HG02610 (cell line): ENCODE measurements around the gene SLC7A6OS.

Experiments
- ATAC-seq: cut with Tn5 transposase; IDR thresholded peaks from one replicate; pipeline ENCODE4 v1.9.1; 2021; ENCODE audit warnings: mild to moderate bottlenecking, moderate library complexity; ENCODE audit not compliant: unreplicated experiment

Gene SLC7A6OS

GRCh38 chr16:68282064-68282452 is 28.7 kb downstream of the SLC7A6OS start:
- no peak for ATAC-seq

- no peak for ATAC-seq
Measured at GRCh38 chr16:68281368-68282063, 29.2 kb downstream of the SLC7A6OS start.

GRCh38 chr16:68279726-68280558 is 30.8 kb downstream of the SLC7A6OS start:
- no peak for ATAC-seq

- no peak for ATAC-seq
Measured at GRCh38 chr16:68276223-68276622, 34.5 kb downstream of the SLC7A6OS start.

- peak; percentile 87 for ATAC-seq
Measured at GRCh38 chr16:68275611-68276191, 35.0 kb downstream of the SLC7A6OS start.

- ATAC-seq: no peak
Measured at GRCh38 chr16:68274441-68274840, 36.3 kb downstream of the SLC7A6OS start.

GRCh38 chr16:68273896-68274295 is 36.9 kb downstream of the SLC7A6OS start:
- ATAC-seq: no peak

- ATAC-seq: no peak
Measured at GRCh38 chr16:68273459-68273858, 37.3 kb downstream of the SLC7A6OS start.

- ATAC-seq: no peak
Measured at GRCh38 chr16:68272507-68273209, 38.1 kb downstream of the SLC7A6OS start.

GRCh38 chr16:68270353-68270752 is 40.4 kb downstream of the SLC7A6OS start:
- no peak for ATAC-seq

GRCh38 chr16:68269793-68270192 is 41.0 kb downstream of the SLC7A6OS start:
- ATAC-seq: no peak

GRCh38 chr16:68267612-68268405 is 42.9 kb downstream of the SLC7A6OS start:
- no peak for ATAC-seq

GRCh38 chr16:68265078-68265920 is 45.4 kb downstream of the SLC7A6OS start:
- ATAC-seq: no peak

- ATAC-seq: peak; percentile 70
Measured at GRCh38 chr16:68264128-68265077, 46.3 kb downstream of the SLC7A6OS start, which contains the start of gene SLC7A6. Gene SLC7A6, plus strand, starts transcription at chr16:68264526. Its CDS starts 10,201 bp downstream, at chr16:68274727.

- peak; percentile 2 for ATAC-seq
Measured at GRCh38 chr16:68263559-68264127, 47.1 kb downstream of the SLC7A6OS start.

GRCh38 chr16:68259007-68259825 is 51.5 kb downstream of the SLC7A6OS start:
- ATAC-seq: no peak
